HPDE6-E6E7 (cell line): Measurements from ENCODE around the gene FADS6.

Source experiments
- DNase-seq: peaks from one replicate; pipeline ENCODE4 v3.0.0; 2011; ENCODE audit warnings: missing footprints; ENCODE audit errors: extremely low spot score

The FADS6 gene

GRCh38 chr17:74892013-74892841, 1.2 kb downstream of the FADS6 start:
- DNase-seq: no peak

GRCh38 chr17:74890554-74890953, 2.9 kb downstream of the FADS6 start:
- DNase-seq: no peak

- DNase-seq: no peak
Measured at GRCh38 chr17:74888469-74888868, 5.0 kb downstream of the FADS6 start.

GRCh38 chr17:74883241-74883745, 10.1 kb downstream of the FADS6 start:
- DNase-seq: no peak

- no peak for DNase-seq
Measured at GRCh38 chr17:74882517-74883240, 10.8 kb downstream of the FADS6 start.

- DNase-seq: no peak
Measured at GRCh38 chr17:74881073-74881472, 12.4 kb downstream of the FADS6 start.

GRCh38 chr17:74879308-74879707, 14.1 kb downstream of the FADS6 start:
- DNase-seq: no peak

GRCh38 chr17:74878658-74879057, 14.8 kb downstream of the FADS6 start:
- no peak for DNase-seq

- peak; percentile 66 for DNase-seq
Measured at GRCh38 chr17:74877592-74878548, 15.6 kb downstream of the FADS6 start.

GRCh38 chr17:74875977-74876593, 17.3 kb downstream of the FADS6 start:
- DNase-seq: no peak

GRCh38 chr17:74875155-74875976, 18.1 kb downstream of the FADS6 start:
- no peak for DNase-seq

- no peak for DNase-seq
Measured at GRCh38 chr17:74874615-74875037, 18.8 kb downstream of the FADS6 start.

GRCh38 chr17:74873874-74874614, 19.4 kb downstream of the FADS6 start:
- no peak for DNase-seq

GRCh38 chr17:74873037-74873873, 20.2 kb downstream of the FADS6 start:
- DNase-seq: peak; percentile 99

GRCh38 chr17:74872313-74873036, 21.0 kb downstream of the FADS6 start, which contains the start of gene FDXR:
Gene FDXR (minus strand): TSS chr17:74872994. CDS start chr17:74872944, 50 bp downstream.
- no peak for DNase-seq

GRCh38 chr17:74871356-74872076, 21.9 kb downstream of the FADS6 start:
- DNase-seq: no peak

- DNase-seq: no peak
Measured at GRCh38 chr17:74870512-74870911, 22.9 kb downstream of the FADS6 start.
